ENCODE results near the gene FCN1. TPM values are rescaled to one million over a fixed set of nuclear protein-coding genes. Genes with fewer than 3 reads are reported as not detected.

The FCN1 gene
- total RNA-seq, 6 experiments from 2014 or later, result 0.68 to 5.3 (median 1.7) TPM

- Histone ChIP-seq H3K27ac (no peak overlapping the region), H3K9me3 (no peaks in the 10 kb centered on the region), H3K4me1 (no peaks in the 10 kb centered on the region), H3K36me3 (no peaks in the 10 kb centered on the region), H3K4me3 (no peak overlapping the region), H3K27me3 (no peaks in the 10 kb centered on the region)
- no peak for TF ChIP-seq POLR2A (IDR thresholded peaks at IDR 0.05)
- no peak for TF ChIP-seq CTCF (IDR thresholded peaks at IDR 0.05)
- ATAC-seq, result no peak
- intact Hi-C loops (cut with DNase I), result no loop called here
- DNase-seq, result no peak
- 59% methylated on average over 12 of the region's 12 CpGs for WGBS (ENCODE audit: insufficient coverage, low coverage, low lambda C conversion rate, missing lambda C conversion rate)
Observed at GRCh38 chr9:134932171-134932570, 14.5 kb upstream of the FCN1 start.

GRCh38 chr9:134930398-134930797 lies 12.7 kb upstream of the FCN1 start:
- no peaks in the 10 kb centered on the region for H3K36me3 ChIP-seq
- no peak for DNase-seq
- intact Hi-C loops (cut with DNase I), result no loop called here
- ATAC-seq, result no peak
- TF ChIP-seq POLR2A (IDR thresholded peaks at IDR 0.05), result no peak
- TF ChIP-seq CTCF (IDR thresholded peaks at IDR 0.05), result no peak
- no peaks in the 10 kb centered on the region for H3K4me1 ChIP-seq
- H3K4me3 ChIP-seq, result no peak overlapping the region
- H3K9me3 ChIP-seq, result no peaks in the 10 kb centered on the region
- no peak overlapping the region for H3K27ac ChIP-seq
- WGBS (ENCODE audit: insufficient coverage, low coverage, low lambda C conversion rate, missing lambda C conversion rate), result 53% methylated on average over 6 of the region's 13 CpGs
- no peaks in the 10 kb centered on the region for H3K27me3 ChIP-seq

GRCh38 chr9:134929193-134930158 lies 11.8 kb upstream of the FCN1 start:
- TF ChIP-seq POLR2A (IDR thresholded peaks at IDR 0.05) (no peak), CTCF (IDR thresholded peaks at IDR 0.05) (no peak)
- Histone ChIP-seq H3K9me3 (no peaks in the 10 kb centered on the region), H3K4me1 (no peaks in the 10 kb centered on the region), H3K36me3 (no peaks in the 10 kb centered on the region), H3K27me3 (no peaks in the 10 kb centered on the region), H3K4me3 (no peak overlapping the region), H3K27ac (no peak overlapping the region)
- ATAC-seq (peak; percentile 69 to 83 (median 78)), DNase-seq (peak; percentile 44 to 71 (median 63))
- WGBS (ENCODE audit: insufficient coverage, low coverage, low lambda C conversion rate, missing lambda C conversion rate), result 25% methylated on average over 6 of the region's 13 CpGs
- intact Hi-C loops (cut with DNase I), result no loop called here

- Histone ChIP-seq H3K27ac (no peak overlapping the region), H3K36me3 (no peaks in the 10 kb centered on the region), H3K4me1 (no peaks in the 10 kb centered on the region), H3K27me3 (no peaks in the 10 kb centered on the region), H3K4me3 (no peak overlapping the region), H3K9me3 (no peaks in the 10 kb centered on the region)
- ATAC-seq, result peak; percentile 14 to 45 (median 34)
- DNase-seq, result no peak
- no peak for TF ChIP-seq POLR2A (IDR thresholded peaks at IDR 0.05)
- no peak for TF ChIP-seq CTCF (IDR thresholded peaks at IDR 0.05)
- WGBS (ENCODE audit: insufficient coverage, low coverage, low lambda C conversion rate, missing lambda C conversion rate), result 87% methylated on average over 3 of the region's 15 CpGs
- intact Hi-C loops (cut with DNase I), result no loop called here
Observed at GRCh38 chr9:134928436-134929192, 10.9 kb upstream of the FCN1 start.

Data from right lobe of liver (tissue), 6 donors.